Gastrocnemius medialis (tissue), 4 donors: ENCODE results near the gene MTCL1. TPM values are rescaled to one million over a fixed set of nuclear protein-coding genes. Genes with fewer than 3 reads are reported as not detected.

Source experiments
- ATAC-seq, 2 donors: fragments of 150-250 bp; one replicate each; pipeline ENCODE4 v1.9.1; 2016
- DNase-seq, 2 donors: peaks; one replicate each; pipeline ENCODE4 v3.0.0-alpha.2; 2019
- H3K27ac ChIP-seq, 4 donors: fragments of 200-600 bp; sonication (generic); 1 replicate in 1 of 4; 2 replicates in 3 of 4; pipeline ENCODE4 v1.5.1; 2016 to 2018; ENCODE audit warnings: mild to moderate bottlenecking in 2 of 4, moderate library complexity in 1 of 4
- H3K27me3 ChIP-seq, 3 donors: fragments of 200-600 bp; sonication (generic) in 2 of 3; 1 replicate in 1 of 3; 2 replicates in 2 of 3; pipeline versions ENCODE4 v1.5.1 to v1.6.0; 2016 to 2019; ENCODE audit warnings: mild to moderate bottlenecking in 1 of 3, moderate library complexity in 1 of 3
- H3K36me3 ChIP-seq, 2 donors: fragments of 200-600 bp; sonication (generic) in 1 of 2; one replicate each; pipeline ENCODE4 v1.5.1; 2017 to 2018
- H3K4me1 ChIP-seq, 2 donors: fragments of 200-600 bp; sonication (generic) in 1 of 2; one replicate each; pipeline ENCODE4 v1.5.1; 2016 to 2017; ENCODE audit warnings: mild to moderate bottlenecking in 2 of 2
- H3K4me3 ChIP-seq, 4 donors: fragments of 200-600 bp; sonication (generic) in 3 of 4; 1 replicate in 1 of 4; 2 replicates in 3 of 4; pipeline ENCODE4 v1.5.1; 2016 to 2019; ENCODE audit warnings: mild to moderate bottlenecking in 2 of 4
- H3K9me3 ChIP-seq, 3 donors: fragments of 200-600 bp; sonication (generic) in 2 of 3; 1 replicate in 1 of 3; 2 replicates in 2 of 3; pipeline ENCODE4 v1.5.1; 2016 to 2019
- POLR2A ChIP-seq, 2 donors: fragments of 450-650 bp; IDR thresholded peaks; one replicate each; pipeline ENCODE4 v1.6.1; 2017; ENCODE audit warnings: antibody characterized with exemption in 2 of 2, mild to moderate bottlenecking in 2 of 2, moderate library complexity in 2 of 2
- in situ Hi-C, 4 donors: fragments of 200-750 bp; cut with MboI; loops; one replicate each; pipeline versions ENCODE4 v1.15.0 to v1.8.0; 2017; ENCODE audit warnings: low sequenced_read_pairs in 4 of 4
- intact Hi-C: fragments of 100-400 bp; cut with DNase I; formaldehyde crosslinking; loops from one replicate; pipeline ENCODE4 v1.15.1; 2023; ENCODE audit warnings: low total_unique reads
- total RNA-seq, 4 donors: library from RNA; depleted of rRNA; stranded (reverse); fragments of >200 nt; gene quantifications; one replicate each; pipeline versions ENCODE4 v1.1.0 to v1.2.3, GENCODE V29; 2016
- TF ChIP-seq, protein P1 (sequence below), 5 experiments: fragments of 450-650 bp in 3 of 5; fragments of 200-600 bp in 2 of 5; sonication (generic) in 2 of 5; IDR thresholded peaks in 4 of 5; conservative IDR thresholded peaks in 1 of 5; 1 replicate in 4 of 5; 2 replicates in 1 of 5; pipeline ENCODE4 v1.5.1; 2016 to 2019; ENCODE audit warnings: antibody characterized with exemption in 5 of 5, mild to moderate bottlenecking in 3 of 5, moderate library complexity in 3 of 5

The MTCL1 gene
- total RNA-seq, 4 donors from 2014 or later = 2.0 to 8.6 (median 3.5) TPM

DNA sequence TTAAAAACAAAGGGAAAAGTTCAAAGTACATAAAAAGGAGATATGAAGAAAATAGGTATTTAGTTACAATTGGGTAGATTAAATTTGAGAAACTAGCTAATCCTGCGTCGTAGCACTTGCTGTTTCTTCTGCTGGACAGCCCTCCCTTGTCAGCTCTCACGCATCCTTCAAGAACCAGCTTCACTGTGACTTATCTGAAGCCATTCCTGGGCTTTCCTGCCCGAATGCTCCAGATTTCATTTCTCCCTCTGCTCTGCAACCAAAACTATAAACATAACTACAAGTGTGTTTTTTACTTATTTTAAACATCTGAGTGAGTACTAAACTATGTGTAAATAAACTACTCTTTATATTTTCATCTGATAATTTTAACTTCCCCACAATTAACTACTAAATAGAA lies 149.2 kb downstream of the MTCL1 start:
- DNase-seq (no peak), ATAC-seq (no peak)
- no peaks in the 10 kb centered on the region for H3K36me3 ChIP-seq
- H3K9me3 ChIP-seq = no peaks in the 10 kb centered on the region
- no peak overlapping the region for H3K4me3 ChIP-seq
- in situ Hi-C loops = no loop called here
- TF ChIP-seq, protein P1, sequence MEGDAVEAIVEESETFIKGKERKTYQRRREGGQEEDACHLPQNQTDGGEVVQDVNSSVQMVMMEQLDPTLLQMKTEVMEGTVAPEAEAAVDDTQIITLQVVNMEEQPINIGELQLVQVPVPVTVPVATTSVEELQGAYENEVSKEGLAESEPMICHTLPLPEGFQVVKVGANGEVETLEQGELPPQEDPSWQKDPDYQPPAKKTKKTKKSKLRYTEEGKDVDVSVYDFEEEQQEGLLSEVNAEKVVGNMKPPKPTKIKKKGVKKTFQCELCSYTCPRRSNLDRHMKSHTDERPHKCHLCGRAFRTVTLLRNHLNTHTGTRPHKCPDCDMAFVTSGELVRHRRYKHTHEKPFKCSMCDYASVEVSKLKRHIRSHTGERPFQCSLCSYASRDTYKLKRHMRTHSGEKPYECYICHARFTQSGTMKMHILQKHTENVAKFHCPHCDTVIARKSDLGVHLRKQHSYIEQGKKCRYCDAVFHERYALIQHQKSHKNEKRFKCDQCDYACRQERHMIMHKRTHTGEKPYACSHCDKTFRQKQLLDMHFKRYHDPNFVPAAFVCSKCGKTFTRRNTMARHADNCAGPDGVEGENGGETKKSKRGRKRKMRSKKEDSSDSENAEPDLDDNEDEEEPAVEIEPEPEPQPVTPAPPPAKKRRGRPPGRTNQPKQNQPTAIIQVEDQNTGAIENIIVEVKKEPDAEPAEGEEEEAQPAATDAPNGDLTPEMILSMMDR (IDR thresholded peaks at IDR 0.05 in 4 of 5, conservative IDR thresholded peaks at IDR 0.05 in 1 of 5) = no peak
- no peak for TF ChIP-seq POLR2A (IDR thresholded peaks at IDR 0.05)
- intact Hi-C loops = no loop called here
- H3K4me1 ChIP-seq = no peaks in the 10 kb centered on the region
- no peak overlapping the region for H3K27ac ChIP-seq
- no peaks in the 10 kb centered on the region for H3K27me3 ChIP-seq

DNA sequence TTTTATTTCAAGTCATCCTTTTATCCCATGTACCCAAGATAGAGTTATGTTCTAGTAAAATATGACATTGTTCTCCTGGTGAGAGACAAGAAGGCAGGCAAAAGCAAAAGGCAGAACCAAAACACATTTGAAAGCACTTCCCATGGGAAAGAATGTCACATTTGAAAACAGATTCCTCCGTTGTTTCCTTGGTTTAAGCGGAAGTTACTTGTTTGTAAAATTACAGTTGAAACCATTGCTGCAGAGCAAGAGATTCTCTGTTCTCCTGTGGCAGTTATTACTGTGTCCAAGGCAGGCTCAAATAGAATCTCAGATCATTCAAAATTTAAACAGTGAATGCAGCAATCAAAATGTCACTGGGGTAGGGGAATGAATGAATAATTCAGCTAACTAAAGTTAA lies 149.6 kb downstream of the MTCL1 start:
- no peak overlapping the region for H3K27ac ChIP-seq
- H3K9me3 ChIP-seq = no peaks in the 10 kb centered on the region
- in situ Hi-C loops = no loop called here
- H3K27me3 ChIP-seq = no peaks in the 10 kb centered on the region
- no peak for TF ChIP-seq POLR2A (IDR thresholded peaks at IDR 0.05)
- TF ChIP-seq, protein P1 (IDR thresholded peaks at IDR 0.05 in 4 of 5, conservative IDR thresholded peaks at IDR 0.05 in 1 of 5) = no peak
- ATAC-seq (no peak), DNase-seq (no peak)
- H3K36me3 ChIP-seq = no peaks in the 10 kb centered on the region
- H3K4me3 ChIP-seq = no peak overlapping the region
- intact Hi-C loops = no loop called here
- no peaks in the 10 kb centered on the region for H3K4me1 ChIP-seq

DNA sequence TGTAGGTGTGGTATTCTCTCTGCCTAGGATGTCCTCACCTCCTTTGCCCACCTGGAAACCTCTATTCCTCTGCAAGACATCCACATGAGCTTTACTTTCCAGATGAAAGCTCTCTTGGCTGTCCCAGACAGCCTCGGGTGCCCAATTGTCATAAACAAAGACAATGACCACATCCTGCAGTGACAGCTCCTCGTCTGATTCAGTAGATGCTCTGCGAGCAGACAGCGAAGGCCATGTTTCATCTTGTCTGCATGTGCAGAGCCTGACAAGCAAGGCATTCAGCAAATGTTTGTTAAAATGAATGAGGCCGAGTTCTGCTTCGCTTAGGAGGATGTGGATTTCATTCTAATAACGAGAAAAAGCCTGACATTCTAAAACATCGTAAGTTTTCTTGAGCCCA lies 150.9 kb downstream of the MTCL1 start:
- TF ChIP-seq, protein P1 (IDR thresholded peaks at IDR 0.05 in 4 of 5, conservative IDR thresholded peaks at IDR 0.05 in 1 of 5) = no peak
- TF ChIP-seq POLR2A (IDR thresholded peaks at IDR 0.05) = no peak
- Histone ChIP-seq H3K27ac (no peak overlapping the region), H3K9me3 (no peaks in the 10 kb centered on the region), H3K4me3 (no peak overlapping the region), H3K4me1 (no peaks in the 10 kb centered on the region), H3K27me3 (no peaks in the 10 kb centered on the region), H3K36me3 (no peaks in the 10 kb centered on the region)
- intact Hi-C loops = no loop called here
- DNase-seq = no peak
- ATAC-seq = no peak
- in situ Hi-C loops = no loop called here

DNA sequence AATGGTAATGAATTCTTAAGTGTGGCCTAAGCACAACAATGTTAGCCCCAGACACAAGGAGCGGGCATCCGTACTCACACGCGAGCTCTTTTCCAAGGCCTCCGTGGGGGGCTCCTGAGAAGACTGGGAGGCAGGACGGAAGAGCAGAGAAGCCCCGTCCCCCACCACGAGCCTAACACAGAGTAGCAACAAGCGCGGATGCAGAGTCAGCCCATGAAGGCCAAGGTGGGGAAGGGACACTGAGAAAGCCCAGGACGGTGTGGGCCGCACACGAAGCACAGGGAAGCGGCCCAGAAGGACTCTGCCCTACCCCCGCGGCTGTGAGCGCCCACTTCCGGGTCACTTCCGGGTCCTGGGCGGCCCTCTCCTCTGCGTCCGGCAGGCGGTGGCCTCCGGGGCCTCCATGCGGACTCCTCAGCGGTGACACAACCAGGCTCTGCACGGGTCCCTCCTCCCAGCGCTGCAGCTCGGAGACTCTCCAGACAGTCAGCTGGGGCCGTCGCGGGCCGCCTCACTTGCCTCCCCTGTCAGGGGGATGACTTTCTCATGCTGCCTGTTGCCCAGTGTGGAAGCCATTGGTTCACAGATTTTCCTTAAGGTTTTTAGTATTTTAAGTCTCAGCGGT lies 151.5 kb downstream of the MTCL1 start:
- Histone ChIP-seq H3K27me3 (no peaks in the 10 kb centered on the region), H3K4me3 (no peak overlapping the region), H3K9me3 (no peaks in the 10 kb centered on the region), H3K27ac (no peak overlapping the region), H3K4me1 (no peaks in the 10 kb centered on the region), H3K36me3 (no peaks in the 10 kb centered on the region)
- no peak for ATAC-seq
- in situ Hi-C loops (no loop called here), intact Hi-C loops (no loop called here)
- DNase-seq = no peak
- TF ChIP-seq, protein P1 (IDR thresholded peaks at IDR 0.05 in 4 of 5, conservative IDR thresholded peaks at IDR 0.05 in 1 of 5) = no peak
- TF ChIP-seq POLR2A (IDR thresholded peaks at IDR 0.05) = no peak

DNA sequence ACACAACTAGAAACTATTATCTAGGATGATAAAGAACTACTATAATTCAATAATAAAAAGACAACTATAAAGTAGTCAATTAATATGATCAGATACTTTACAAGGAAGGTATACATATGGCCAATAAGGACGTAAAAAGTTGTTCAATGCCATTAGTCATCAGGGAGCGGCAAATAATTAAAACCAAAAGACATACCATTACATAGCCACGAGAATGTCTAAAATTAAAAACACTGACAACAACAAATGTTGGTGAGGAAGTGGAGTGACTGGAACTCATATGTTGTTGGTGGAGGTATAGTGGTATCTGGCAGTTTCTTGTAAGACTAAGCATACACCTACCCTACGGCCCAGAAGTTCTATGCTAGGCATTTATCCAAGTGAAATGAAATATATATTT lies 152.4 kb downstream of the MTCL1 start:
- Histone ChIP-seq H3K9me3 (no peaks in the 10 kb centered on the region), H3K36me3 (no peaks in the 10 kb centered on the region), H3K4me3 (no peak overlapping the region), H3K27me3 (no peaks in the 10 kb centered on the region), H3K27ac (no peak overlapping the region), H3K4me1 (no peaks in the 10 kb centered on the region)
- intact Hi-C loops = no loop called here
- DNase-seq (no peak), ATAC-seq (no peak)
- in situ Hi-C loops = no loop called here
- TF ChIP-seq POLR2A (IDR thresholded peaks at IDR 0.05) = no peak
- TF ChIP-seq, protein P1 (IDR thresholded peaks at IDR 0.05 in 4 of 5, conservative IDR thresholded peaks at IDR 0.05 in 1 of 5) = no peak
